Hepatocyte (in vitro differentiated cells): Measurements from ENCODE around the gene PTS. TPM values are rescaled to one million over a fixed set of nuclear protein-coding genes. Genes with fewer than 3 reads are reported as not detected.

ENCODE experiments used
- DNase-seq: peaks from one replicate; pipeline ENCODE4 v3.0.0-alpha.2; 2016; ENCODE audit warnings: low spot score
- H2AFZ ChIP-seq: fragments of 200-600 bp; sonication (generic); 2 replicates; pipeline ENCODE4 v1.6.0; 2016; ENCODE audit warnings: antibody characterized with exemption, mild to moderate bottlenecking
- H3K27ac ChIP-seq: fragments of 200-600 bp; sonication (generic); 2 replicates; pipeline ENCODE4 v1.5.1; 2016; ENCODE audit warnings: mild to moderate bottlenecking
- H3K27me3 ChIP-seq: fragments of 200-600 bp; sonication (generic); 2 replicates; pipeline ENCODE4 v1.6.1; 2016
- H3K36me3 ChIP-seq: fragments of 200-600 bp; sonication (generic); replicated peaks from 2 replicates; pipeline ENCODE4 v1.5.1; 2016; ENCODE audit warnings: low read depth; ENCODE audit not compliant: insufficient read depth
- H3K4me1 ChIP-seq: fragments of 200-600 bp; sonication (generic); 2 replicates; pipeline ENCODE4 v1.5.1; 2016; ENCODE audit warnings: mild to moderate bottlenecking, moderate library complexity; ENCODE audit not compliant: insufficient read depth
- H3K4me2 ChIP-seq: fragments of 200-600 bp; sonication (generic); 2 replicates; pipeline ENCODE4 v1.6.0; 2016
- H3K4me3 ChIP-seq: fragments of 200-600 bp; sonication (generic); 2 replicates; pipeline ENCODE4 v1.5.1; 2016; ENCODE audit warnings: mild to moderate bottlenecking
- H3K79me2 ChIP-seq: fragments of 200-600 bp; sonication (generic); 2 replicates; pipeline ENCODE4 v1.6.0; 2017; ENCODE audit warnings: mild to moderate bottlenecking
- H3K9me2 ChIP-seq: fragments of 200-600 bp; sonication (generic); replicated peaks from 2 replicates; pipeline ENCODE4 v1.6.0; 2017; ENCODE audit warnings: mild to moderate bottlenecking; ENCODE audit not compliant: insufficient read depth
- H3K9me3 ChIP-seq: fragments of 200-600 bp; sonication (generic); 2 replicates; pipeline ENCODE4 v1.5.1; 2016; ENCODE audit warnings: low read depth, mild to moderate bottlenecking
- H4K20me1 ChIP-seq: fragments of 200-600 bp; sonication (generic); 2 replicates; pipeline ENCODE4 v1.6.0; 2016; ENCODE audit warnings: mild to moderate bottlenecking; ENCODE audit not compliant: insufficient read depth, poor library complexity, severe bottlenecking
- EZH2 ChIP-seq: fragments of 200-600 bp; sonication (generic); IDR thresholded peaks from 2 replicates; pipeline ENCODE4 v1.6.1; 2016; ENCODE audit warnings: antibody characterized with exemption, mild to moderate bottlenecking, borderline replicate concordance
- EZH2phosphoT487 ChIP-seq: fragments of 200-600 bp; sonication (generic); IDR thresholded peaks from one replicate; pipeline ENCODE4 v1.6.1; 2018; ENCODE audit warnings: antibody characterized with exemption, mild to moderate bottlenecking, low read depth, moderate library complexity; ENCODE audit not compliant: unreplicated experiment, severe bottlenecking
- WGBS: methylation state at CpG from one replicate; pipeline ENCODE4 v1.1.6; 2016; ENCODE audit warnings: low lambda C conversion rate; ENCODE audit errors: missing lambda C conversion rate; 5-methylcytosine and 5-hydroxymethylcytosine counted together
- polyA plus RNA-seq: library from polyadenylated mRNA; unstranded; fragments of >200 nt; fragmentation: Nextera tagmentation; extraction: Ambion mirVana; gene quantifications from 2 replicates; pipeline ENCODE4 v1.2.1, GENCODE V29; 2016
- total RNA-seq: library from RNA; depleted of rRNA; stranded (reverse); fragments of >200 nt; gene quantifications from 2 replicates; pipeline ENCODE4 v1.2.3, GENCODE V29; 2014
- TF ChIP-seq, protein P1 (sequence below): fragments of 200-600 bp; sonication (generic); IDR thresholded peaks from 2 replicates; pipeline ENCODE4 v1.5.1; 2016; ENCODE audit warnings: antibody characterized with exemption, mild to moderate bottlenecking; ENCODE audit not compliant: poor library complexity

The PTS gene
- total and polyA plus RNA-seq, 2 experiments from 2014 or later, result 44.3 to 84.6 TPM

DNA sequence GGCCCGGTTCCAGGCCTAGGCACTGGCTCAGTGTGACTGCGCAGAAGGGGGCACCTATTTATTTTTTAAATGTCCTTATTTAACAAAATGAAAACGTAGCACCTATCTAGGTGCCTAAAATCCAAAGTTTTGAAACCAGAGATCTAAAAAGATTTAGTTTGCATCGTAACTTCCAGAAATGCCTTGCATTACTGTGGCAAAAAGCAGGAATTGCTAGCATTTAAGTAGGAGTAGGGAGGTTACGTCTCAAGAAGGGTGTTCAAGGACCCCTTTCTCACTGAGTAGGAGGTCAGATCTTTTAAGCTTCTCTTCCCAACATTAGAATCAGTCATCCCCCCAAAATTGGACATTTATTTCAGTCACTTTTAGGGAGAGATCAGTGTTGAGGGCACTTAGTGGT, 42.2 kb downstream of the PTS start:
- TF ChIP-seq EZH2 (no peak), EZH2phosphoT487 (no peak)
- TF ChIP-seq, protein P1, sequence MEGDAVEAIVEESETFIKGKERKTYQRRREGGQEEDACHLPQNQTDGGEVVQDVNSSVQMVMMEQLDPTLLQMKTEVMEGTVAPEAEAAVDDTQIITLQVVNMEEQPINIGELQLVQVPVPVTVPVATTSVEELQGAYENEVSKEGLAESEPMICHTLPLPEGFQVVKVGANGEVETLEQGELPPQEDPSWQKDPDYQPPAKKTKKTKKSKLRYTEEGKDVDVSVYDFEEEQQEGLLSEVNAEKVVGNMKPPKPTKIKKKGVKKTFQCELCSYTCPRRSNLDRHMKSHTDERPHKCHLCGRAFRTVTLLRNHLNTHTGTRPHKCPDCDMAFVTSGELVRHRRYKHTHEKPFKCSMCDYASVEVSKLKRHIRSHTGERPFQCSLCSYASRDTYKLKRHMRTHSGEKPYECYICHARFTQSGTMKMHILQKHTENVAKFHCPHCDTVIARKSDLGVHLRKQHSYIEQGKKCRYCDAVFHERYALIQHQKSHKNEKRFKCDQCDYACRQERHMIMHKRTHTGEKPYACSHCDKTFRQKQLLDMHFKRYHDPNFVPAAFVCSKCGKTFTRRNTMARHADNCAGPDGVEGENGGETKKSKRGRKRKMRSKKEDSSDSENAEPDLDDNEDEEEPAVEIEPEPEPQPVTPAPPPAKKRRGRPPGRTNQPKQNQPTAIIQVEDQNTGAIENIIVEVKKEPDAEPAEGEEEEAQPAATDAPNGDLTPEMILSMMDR, result no peak
- H3K27me3 ChIP-seq, result no peaks in the 10 kb centered on the region
- H3K9me2 ChIP-seq, result no peaks in the 10 kb centered on the region
- H3K79me2 ChIP-seq, result no peaks in the 10 kb centered on the region
- DNase-seq, result no peak
- no peak overlapping the region for H3K27ac ChIP-seq
- peaks cover 4% of the 10 kb centered on the region for H3K4me1 ChIP-seq
- no peaks in the 10 kb centered on the region for H3K36me3 ChIP-seq
- no peak overlapping the region for H3K4me2 ChIP-seq
- no peak overlapping the region for H3K4me3 ChIP-seq
- WGBS, result 74% methylated on average over 5 of the region's 5 CpGs
- no peaks in the 10 kb centered on the region for H4K20me1 ChIP-seq
- no peaks in the 10 kb centered on the region for H3K9me3 ChIP-seq
- no peak overlapping the region for H2AFZ ChIP-seq

DNA sequence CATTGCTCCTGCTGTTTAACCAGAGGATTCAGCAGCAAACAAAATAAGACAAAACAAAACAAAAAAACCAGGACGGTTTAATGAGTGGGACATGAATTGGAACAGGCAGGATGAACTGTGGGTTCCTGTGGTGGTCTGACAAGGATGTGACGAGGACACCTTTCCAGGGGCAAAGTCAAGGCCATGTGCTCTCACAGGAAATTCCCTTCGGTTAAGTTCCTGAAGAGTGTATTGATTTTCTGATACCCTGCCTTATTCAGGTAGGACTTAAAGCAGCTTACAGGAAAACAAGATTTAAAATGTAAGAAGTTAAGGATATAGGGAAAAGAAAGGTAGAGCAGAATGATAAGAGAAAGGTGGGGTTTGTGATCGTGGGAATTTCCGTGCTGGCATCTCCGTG, 42.9 kb downstream of the PTS start:
- H3K4me3 ChIP-seq, result no peak overlapping the region
- no peak overlapping the region for H2AFZ ChIP-seq
- H3K27ac ChIP-seq, result no peak overlapping the region
- TF ChIP-seq, protein P1, result no peak
- no peak for TF ChIP-seq EZH2
- WGBS, result 67% methylated on average over 6 of the region's 6 CpGs
- H3K27me3 ChIP-seq, result no peaks in the 10 kb centered on the region
- H3K36me3 ChIP-seq, result no peaks in the 10 kb centered on the region
- no peak for DNase-seq
- H4K20me1 ChIP-seq, result no peaks in the 10 kb centered on the region
- no peaks in the 10 kb centered on the region for H3K79me2 ChIP-seq
- no peaks in the 10 kb centered on the region for H3K9me2 ChIP-seq
- H3K4me2 ChIP-seq, result no peak overlapping the region
- H3K4me1 ChIP-seq, result peaks cover 4% of the 10 kb centered on the region
- H3K9me3 ChIP-seq, result no peaks in the 10 kb centered on the region

DNA sequence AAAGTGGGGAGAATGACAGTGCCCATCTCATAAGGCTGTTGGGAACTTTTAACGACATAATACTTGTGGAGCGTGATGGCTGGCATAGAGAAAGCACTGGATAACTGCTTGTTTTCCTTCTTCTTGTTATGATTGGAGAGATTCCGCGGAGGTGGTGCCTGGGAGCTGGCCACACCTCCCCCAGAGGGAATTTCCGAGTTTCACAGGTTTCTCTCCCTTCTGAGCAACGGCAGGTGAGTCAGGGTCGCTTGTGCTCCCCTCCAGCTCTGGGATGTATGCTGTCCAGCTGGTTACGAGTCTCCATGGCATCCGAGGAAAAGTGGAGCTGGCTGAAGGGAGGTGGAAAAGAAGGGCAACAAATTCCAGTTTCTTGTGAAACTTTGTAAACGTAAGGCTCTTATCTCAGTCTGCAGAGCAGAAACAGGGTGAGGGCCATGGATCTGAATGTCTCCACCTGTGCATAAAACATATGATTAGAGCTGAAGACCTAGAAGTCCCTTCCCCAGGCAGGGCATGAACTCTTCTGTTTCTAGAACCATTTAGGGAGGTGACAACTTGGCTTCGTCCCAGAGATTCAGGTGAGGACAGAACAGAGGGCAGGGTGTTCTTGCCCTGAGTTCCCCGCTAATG, 44.4 kb downstream of the PTS start:
- H3K27ac ChIP-seq, result no peak overlapping the region
- H3K27me3 ChIP-seq, result no peaks in the 10 kb centered on the region
- H3K4me3 ChIP-seq, result no peak overlapping the region
- 57% methylated on average over 12 of the region's 12 CpGs for WGBS
- no peak overlapping the region for H3K4me2 ChIP-seq
- no peaks in the 10 kb centered on the region for H3K9me2 ChIP-seq
- H3K79me2 ChIP-seq, result no peaks in the 10 kb centered on the region
- H3K4me1 ChIP-seq, result peaks cover 2% of the 10 kb centered on the region
- no peaks in the 10 kb centered on the region for H3K9me3 ChIP-seq
- TF ChIP-seq EZH2 (no peak), EZH2phosphoT487 (no peak)
- TF ChIP-seq, protein P1, result no peak
- DNase-seq, result peak; percentile 21
- no peaks in the 10 kb centered on the region for H3K36me3 ChIP-seq
- no peak overlapping the region for H2AFZ ChIP-seq
- H4K20me1 ChIP-seq, result no peaks in the 10 kb centered on the region

DNA sequence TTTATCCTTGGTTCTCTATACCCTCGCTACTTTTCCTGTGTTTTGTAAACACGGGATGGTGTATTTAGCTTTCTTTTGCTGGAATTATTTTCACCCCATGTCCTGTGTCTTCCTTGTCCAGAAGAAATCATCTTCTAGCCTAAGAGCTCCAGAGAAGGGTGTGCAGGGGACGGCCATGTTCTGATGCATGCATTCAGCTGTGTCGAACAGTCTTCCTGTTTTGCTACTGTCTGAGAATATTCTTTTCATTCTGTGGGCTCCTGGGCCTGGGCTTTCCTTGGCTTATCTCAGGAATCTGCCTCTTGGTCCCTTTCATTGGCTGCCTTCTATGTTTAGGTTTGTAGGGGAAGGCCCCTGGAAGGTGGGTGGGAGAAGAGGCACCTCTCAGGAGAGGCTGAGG, 45.0 kb downstream of the PTS start:
- H3K9me2 ChIP-seq, result no peaks in the 10 kb centered on the region
- 99% methylated on average over 4 of the region's 4 CpGs for WGBS
- H2AFZ ChIP-seq, result no peak overlapping the region
- H3K79me2 ChIP-seq, result no peaks in the 10 kb centered on the region
- H4K20me1 ChIP-seq, result no peaks in the 10 kb centered on the region
- no peak overlapping the region for H3K4me2 ChIP-seq
- H3K4me1 ChIP-seq, result no peaks in the 10 kb centered on the region
- TF ChIP-seq EZH2 (no peak), EZH2phosphoT487 (no peak)
- TF ChIP-seq, protein P1, result no peak
- no peak overlapping the region for H3K4me3 ChIP-seq
- DNase-seq, result no peak
- no peak overlapping the region for H3K27ac ChIP-seq
- no peaks in the 10 kb centered on the region for H3K9me3 ChIP-seq
- no peaks in the 10 kb centered on the region for H3K27me3 ChIP-seq
- no peaks in the 10 kb centered on the region for H3K36me3 ChIP-seq
